AML-193 (cell line): ENCODE measurements around the gene ZHX3.

Source experiments
- DNase-seq, 2 experiments: peaks; one replicate each; lab custom pipeline; 2025; lab: John Stamatoyannopoulos, UW

ZHX3 gene

DNA sequence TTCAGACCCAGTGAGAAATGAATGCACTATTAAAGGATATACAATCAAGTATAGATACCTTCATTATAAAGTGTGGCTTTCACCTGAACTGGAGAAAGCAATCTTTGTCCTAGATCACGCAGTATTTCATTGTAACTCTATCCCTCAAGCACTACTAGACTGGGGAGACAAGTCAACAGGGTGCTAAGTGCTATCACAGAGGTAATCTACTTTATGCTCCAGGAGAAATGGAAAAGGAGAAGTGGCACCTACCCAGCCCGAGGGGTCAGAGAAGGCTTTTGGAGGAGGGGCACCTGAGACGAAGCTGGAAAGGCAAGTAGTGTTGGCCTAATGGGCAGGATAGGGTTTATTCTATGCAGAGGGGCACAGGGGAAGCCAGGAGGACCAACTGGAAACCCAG, 17.1 kb downstream of the ZHX3 start:
- DNase-seq: no peak

DNA sequence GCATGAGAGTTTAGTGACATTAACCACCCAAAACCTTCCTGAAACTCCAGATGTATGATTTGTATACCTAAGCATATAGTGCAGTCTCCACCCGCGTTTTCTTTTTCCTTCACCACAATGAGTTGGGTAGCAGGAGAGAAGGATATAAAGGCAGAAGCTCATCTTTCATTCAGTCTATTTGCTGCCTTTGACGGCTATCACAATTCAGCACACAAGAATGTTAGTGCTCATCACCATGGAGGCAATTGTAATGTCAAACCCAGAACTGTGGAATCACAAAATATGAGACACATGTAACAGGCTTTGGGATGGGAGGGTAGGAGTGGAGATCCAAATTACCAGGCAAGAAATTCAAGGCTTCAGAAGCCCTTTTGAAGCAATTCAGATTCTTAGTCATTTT, 17.6 kb downstream of the ZHX3 start:
- no peak for DNase-seq

DNA sequence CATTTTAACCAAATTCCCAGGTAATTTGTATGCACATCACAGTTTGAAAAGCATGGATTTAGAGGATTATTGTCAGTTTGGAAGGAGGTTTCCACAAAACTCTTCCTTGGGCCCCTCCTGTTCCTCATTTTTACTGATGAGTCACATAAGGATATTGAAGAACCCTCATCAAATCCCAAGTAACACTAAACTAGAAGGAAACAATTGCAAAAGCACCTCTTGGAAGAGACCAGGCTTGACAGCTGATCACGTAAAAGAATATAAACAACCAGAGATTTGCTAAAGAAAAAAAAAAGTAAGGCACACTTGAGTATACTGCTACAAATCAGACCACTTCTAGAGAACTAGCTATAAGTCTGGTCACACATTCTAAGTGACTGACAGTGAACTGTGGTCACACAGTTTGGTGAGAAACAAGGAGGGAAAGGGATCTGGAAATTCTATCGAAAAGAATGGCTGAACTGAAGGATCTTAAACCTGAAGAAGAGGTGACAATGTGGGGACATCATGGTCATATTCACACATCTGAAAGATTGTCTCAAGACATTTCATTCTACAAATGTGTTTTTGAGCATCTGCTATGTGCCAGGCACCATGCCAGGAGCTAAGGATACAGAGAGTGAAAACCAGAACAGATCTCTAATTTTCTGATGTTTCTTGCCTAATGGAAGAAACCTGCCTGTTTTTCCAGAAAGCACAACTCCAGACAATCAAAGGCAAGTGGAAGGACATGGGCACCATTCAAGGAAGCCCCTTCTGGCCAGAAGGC, 24.1 kb downstream of the ZHX3 start:
- DNase-seq: no peak

DNA sequence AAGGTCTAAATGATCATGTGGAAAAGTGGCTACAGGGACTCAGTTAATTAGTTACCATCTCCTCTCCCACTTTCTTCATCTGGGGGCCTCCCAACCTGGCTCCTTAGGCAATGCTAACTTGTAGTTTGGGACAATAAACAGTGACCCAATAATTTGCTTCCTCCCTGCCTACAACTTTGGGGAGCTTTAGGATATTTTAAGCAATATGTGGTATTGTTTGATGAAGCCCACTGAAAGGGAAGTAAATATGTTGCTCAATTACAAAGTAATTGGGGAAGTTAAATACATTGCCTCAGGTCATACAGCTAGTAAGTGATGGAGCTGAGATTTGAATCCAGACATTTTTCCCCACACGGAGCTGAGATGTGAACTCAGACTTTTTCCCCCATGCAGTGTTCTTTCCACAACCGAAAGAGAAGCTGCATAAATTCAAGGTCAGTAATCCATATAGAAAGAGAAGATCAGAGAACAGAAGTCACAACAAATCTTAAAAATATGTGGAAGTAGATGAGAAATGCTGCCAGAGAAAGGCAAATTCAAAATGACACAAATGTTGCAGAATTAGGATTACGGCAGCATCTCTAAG, 26.6 kb downstream of the ZHX3 start:
- peak; percentile 83 to 84 for DNase-seq

DNA sequence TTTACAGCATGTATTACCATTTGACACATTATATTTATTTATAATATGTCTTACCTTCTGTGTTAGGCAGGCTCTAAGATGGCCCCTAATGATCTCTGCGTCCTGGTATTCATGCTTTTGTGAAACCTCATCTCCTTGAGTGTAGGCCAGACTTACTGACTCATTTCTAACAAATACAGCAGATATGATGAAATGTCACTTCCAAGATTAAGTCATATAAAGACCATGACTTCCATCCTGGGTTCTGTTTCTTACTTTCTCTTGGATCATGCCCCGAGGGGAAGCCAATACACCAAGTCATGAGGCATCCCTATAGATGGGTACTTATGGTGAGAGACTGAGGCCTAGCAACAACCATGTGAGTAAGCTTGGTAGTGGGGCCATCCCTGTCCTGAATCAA, 30.2 kb downstream of the ZHX3 start:
- no peak for DNase-seq

DNA sequence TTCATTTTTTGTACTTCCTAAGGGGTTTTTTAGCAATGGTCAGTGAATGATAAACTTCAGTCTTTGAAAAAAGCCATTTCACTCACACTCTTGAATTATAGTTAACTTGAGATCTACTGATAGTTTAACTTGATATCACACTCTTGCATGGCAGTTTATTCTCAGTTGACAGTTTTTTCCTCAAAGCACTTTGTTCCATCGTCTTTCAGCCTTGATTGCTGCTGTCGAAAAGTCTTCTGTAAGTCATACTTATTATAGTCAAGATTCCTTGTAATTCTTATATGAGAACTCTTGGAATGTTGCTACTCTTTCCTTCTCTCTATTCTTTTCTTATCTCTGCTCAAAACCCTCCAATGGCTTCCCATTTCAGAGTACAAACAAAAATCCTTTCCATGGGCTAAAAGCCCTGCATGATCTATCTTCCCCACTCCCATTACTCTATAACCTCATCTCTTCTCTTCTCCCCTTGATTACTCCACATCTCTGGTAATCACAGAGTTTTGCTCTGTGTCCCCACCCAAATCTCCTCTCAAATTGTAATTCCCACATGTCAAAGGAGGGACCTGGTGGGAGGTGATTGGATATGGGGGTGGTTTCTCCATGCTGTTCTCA, 31.2 kb downstream of the ZHX3 start:
- no peak for DNase-seq

DNA sequence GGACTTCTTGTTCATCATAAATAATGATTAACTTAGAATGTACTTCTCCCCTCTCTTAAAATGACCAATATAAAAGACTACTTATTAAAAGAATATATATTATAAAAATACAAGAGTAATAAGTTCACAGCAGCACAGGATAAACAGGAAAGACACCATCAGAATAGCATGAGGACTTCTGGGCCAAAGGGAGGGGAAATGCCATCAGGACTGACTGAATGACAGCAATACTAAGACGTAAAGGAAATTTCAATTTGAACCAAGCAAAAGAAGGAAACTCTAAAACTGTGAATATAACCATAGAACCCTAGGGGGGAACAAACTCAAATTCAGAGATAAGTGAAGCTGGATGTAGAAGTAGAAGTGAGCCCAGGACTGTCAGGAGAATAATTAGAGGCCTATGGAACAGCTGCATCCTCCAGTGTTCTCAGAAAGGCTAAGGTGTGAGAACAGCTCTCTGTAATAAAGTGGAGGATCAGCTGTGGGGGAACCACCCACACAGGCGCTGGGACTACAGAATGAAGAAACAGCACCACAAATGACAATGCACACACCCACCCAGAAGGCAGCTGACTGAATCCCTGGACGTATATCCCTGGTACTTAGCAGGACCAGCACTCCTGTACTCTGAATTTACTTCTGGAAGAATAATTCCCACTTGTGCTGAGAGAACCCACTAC, 37.8 kb downstream of the ZHX3 start:
- no peak for DNase-seq

DNA sequence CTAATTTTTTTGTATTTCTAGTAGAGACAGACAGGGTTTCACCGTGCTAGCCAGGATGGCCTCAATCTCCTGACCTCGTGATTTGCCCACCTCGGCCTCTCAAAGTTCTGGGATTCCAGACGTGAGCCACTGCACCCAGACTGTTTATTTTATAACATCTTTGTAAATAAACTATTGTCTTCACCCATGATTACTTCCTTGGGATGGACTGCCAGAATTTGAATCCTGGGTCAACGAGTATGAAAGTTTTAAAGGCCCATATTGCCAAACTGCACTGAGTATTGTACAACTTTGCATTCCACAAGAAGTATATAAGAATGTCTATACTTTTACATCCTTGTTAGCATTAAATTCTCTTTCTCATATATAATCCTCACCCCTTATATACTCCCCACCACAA, 38.6 kb downstream of the ZHX3 start:
- no peak for DNase-seq

DNA sequence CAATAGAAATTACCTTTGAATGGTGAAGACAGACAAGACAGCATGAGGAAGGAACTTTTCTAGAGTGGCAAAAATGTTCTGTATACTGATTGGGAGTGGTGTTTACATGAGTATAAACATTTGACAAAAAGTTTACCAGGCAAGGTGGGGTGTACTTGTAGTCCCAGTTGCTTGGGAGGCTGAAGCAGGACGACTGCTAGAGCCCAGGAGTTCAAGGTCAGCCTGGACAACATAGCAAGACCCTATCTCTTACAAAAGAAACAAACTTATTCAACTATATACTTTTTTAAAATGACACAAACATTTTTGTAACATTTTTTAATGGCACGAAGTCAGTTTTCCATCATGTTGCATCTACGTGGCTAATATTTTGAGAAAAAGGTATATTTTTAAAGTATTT, 40.5 kb downstream of the ZHX3 start:
- DNase-seq: no peak

DNA sequence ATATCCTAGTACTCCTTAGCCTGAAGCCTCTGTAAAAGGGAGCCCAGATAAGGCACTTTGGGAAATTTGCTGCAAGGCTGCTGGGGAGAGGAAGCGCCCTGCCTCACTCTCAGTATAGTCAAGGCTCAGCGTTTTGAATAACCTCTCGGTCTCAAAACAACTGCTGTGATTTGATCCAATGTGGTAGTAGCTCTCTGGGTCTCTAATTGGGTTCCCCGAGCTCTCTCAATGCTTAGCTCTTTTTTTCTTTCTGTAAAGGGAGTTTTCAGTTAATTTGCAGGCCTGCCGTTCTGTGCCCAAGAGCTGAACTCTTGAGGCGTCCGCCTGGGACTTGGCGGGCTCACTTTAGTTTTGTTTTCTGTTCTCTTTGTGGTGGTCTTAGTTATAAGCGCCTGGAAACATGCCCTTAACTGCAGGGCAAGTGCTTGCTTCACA, 41.2 kb downstream of the ZHX3 start:
- DNase-seq: no peak

DNA sequence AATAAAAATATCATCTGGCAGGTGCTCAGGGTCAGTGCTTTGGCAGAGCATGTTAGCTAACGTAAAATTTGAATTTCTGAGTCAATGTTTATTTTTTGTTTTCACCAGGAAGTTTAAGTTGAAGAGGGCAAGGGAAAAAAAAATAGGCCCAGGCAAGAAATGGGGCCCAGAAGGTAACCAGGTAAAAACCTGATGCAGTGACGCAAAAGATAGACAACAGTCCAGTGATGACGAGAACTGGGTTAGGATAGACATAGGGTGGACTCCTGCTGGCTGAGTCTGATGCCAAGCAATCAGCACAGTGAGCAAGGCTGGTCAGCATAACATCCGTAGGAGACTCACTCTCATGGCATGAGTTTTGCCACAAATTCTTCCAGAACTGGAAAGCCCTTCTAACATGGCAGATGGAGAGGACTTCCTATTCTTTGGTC, 42.2 kb downstream of the ZHX3 start:
- DNase-seq: no peak

DNA sequence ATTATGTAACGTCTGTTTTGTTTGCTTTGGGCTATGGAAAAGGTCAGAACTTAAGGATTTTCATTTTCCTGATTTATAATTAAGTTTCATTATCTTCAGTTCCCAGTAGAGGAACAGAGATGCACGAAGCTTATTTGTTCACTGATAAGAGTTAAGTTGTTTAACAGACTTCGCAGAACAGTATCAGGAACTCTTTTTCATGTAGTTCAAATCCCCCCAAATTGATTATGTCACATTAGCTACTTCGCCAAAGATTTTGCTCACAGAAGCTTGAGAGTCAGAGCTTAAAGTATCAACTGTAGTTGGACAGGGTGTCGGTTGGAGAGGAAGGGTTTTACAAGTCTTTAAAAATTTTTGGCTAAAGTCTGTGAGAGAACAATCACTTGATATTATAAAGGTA, 43.4 kb downstream of the ZHX3 start:
- no peak for DNase-seq

DNA sequence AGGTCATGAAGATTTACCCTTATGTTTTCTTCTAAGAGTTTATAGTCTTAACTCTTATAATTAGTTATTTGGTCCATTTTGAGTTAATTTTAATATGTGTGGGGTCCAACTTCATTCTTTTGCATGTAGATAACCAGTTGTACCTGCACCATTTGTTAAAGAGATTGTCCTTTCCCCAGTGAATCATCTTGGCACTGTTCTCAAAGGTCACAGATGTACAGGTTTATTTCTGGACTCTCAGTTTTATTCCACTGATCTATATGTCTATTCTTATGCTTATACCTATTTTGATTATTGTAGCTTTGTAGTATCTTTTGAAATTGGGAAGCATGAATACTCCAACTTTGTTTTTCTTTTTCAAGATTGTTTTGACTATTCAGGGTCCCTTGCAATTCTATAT, 44.1 kb downstream of the ZHX3 start:
- no peak for DNase-seq

DNA sequence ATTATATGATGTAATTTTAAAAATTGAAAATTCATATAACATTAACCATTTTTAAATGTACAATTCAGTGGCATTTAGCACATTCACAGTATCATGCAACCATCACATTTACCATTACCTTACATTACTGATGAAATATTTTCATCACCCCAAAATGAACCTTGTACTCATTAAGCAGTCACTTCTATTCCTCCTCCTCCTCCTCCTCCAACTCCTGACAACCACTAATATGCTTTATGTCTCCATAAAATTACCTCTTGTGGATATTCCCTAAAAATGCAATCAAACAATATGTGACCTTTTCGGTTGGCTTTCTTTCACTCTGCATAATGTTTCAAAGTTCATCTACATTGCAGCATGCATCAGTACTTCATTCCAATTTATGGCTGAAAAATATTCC, 45.2 kb downstream of the ZHX3 start:
- no peak for DNase-seq

DNA sequence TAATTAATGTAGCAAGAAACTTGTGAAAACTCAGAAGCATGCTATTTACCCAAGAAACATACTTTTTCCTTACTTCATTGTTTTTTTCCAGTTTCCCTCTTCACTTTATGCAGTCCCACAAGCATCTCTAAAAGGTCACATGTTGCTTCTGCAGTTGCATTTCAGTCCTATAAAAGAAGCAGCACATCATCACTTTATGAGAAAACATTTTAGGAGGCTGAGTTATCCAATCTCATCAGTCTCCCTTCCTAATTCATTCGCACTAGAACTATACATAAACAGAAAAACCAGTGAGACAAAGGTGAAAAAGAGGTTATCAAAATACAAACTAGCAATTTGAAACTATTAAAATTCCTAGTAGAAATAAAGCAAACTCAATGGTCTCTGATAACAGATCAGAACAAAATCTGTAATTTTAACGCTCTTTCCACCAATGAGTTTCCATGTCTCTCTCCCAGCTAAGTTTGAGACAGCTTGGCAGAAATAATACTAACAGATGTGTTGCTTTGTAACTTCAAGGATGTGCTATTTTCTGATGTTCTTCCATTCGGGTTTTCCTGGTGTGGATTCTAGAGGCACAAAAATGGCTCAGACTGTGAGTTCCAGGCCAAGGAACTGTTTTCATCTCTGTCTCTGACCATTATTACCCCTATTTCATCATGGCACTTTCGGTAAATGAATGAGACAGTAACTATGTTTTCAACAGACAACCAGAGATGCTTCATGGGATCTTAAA, 48.4 kb downstream of the ZHX3 start:
- no peak for DNase-seq

DNA sequence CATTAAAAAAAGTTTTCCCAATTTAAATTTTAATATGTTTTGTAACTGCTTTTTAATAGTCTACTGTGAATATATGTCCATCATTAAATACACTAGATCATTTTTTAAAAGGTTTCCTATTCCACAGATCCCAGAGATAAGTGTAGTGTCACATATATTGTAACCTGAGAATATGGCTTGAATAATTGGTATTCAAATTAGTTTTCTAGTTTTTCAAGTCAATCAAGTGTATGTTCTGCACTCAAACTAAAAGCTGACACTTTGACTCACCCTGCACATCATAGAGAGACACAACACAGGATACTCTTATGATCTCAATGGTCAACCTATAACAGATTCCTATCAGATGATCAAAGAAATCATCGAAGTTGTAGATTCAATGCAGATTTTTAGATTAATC, 49.1 kb downstream of the ZHX3 start:
- DNase-seq: no peak

DNA sequence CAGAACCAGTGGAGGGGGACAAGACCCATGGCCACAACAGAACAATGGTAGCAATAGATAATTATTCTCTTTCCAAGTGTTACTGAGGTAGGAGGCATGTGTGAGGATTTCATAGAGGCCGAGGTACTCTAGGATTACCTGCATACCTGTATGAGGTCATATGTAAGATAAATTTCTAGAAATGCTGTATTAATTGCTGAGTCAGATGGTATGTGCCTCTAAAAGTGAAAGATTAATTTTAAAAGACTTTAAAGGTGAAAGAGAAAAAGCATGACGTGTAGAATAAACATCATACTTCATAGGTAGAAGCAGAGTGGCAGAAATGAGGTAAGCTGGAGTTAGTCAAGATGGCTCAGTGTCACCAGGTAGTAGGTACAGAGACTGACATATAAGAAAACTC, 51.6 kb downstream of the ZHX3 start:
- no peak for DNase-seq

DNA sequence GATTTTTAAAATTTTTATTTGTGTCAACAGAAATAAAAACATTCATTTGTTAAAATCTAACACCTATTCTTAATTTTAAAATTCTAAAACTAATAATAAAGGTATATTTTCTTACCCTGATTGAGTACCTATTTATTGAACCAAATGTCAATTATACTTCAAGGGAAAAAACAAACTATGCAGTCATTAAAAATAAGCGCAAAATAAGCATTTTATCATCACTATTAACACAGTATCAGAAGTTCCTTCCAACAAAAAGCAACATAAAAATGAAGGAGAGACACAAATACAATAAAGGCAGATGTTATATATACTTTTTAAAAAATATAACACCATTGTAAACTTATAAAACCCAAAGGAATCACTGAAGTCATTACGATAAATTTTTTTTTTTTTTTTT, 52.7 kb downstream of the ZHX3 start:
- no peak for DNase-seq

DNA sequence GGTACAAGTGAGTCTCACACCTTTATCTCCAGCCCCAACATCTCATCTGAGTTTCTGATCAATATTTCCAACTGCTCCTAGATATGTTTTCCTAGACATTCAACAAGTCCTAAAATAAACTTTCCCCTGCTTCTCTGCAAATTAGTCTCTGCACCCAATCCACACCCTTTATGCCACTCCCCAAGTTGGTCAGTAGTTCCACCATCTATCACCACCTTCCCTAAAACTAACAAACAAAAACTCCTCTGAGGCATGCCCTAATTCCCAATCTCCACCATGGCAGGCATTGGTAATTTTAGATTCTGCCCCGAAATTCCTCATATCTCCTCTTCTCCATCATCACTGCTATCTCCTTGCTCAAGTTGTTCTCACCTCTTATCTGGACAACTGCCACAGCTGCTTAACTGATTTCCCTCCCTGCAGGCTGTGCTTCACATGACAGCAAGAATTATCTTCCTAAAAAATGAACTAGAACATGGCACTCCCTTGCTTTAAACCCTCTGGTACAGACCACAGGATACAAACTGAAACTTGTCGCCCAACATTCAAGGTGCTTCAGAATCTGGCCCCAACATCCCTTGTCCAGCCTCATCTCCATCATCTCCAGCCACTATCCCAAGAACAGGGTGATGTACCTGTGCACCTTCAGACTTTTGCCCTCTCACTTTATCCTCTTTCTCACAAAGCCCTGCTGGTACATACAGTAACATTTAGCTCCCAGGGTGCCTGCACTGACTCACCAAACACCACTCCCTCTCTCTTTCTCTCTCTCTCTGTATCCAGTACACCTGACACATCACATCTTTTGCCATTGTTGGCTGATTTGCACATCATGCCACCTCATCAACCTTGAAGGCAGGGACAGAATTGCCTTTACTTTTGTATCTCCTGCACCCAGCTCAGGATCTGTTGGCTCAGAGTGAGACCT, 55.5 kb downstream of the ZHX3 start:
- DNase-seq: no peak

DNA sequence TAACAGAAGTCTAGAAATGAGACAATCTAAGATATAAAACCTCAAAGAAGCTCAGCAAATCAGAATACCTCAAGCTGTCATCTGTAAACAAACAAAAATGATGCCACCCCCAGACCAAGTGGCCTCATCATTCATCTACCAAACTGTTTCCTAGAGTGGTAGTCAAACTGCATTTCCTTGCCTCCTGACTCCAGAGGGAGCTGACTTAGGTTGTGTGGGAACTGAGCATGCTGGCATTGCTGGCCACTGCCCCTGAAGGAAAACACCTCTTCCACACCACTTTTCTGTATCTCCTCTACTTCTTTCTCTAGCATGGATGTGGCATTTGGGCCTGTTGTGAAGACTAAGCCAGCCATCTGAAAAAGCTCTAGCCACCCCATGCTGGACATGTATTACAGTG, 56.3 kb downstream of the ZHX3 start:
- no peak for DNase-seq

DNA sequence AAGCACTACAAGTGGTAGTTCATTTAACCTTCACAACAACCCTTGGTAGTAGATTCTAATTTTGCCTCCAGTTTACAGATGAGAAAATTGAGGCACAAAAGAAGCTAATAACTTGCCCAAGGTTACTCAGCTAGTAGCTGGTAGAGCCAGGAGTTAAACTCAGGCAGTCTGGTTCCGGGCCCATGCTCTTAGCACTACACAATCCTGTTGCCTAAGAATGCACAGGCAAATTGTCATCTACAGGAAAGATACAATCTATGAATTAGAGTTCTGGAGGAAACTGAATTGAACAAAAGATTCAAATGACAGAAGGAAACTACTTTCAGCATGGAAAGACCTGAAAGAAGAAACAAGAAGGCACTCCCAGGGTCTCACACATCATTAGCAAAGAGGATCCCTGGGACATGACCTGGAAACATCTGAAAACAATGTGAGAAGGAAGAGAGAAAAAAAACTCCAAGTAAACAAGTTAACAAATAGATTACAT, 56.8 kb downstream of the ZHX3 start:
- DNase-seq: no peak
